PFSK-1 (cell line): ENCODE data around the gene NOP56.

Experiments
- FOXP2 ChIP-seq: optimal IDR thresholded peaks from 2 replicates; pipeline ENCODE3; 2011; ENCODE audit warnings: borderline replicate concordance, control low read depth, inconsistent platforms; ENCODE audit not compliant: insufficient read depth; ENCODE audit errors: extremely low read length, extremely low read depth
- POLR2AphosphoS5 ChIP-seq: IDR thresholded peaks from 2 replicates; pipeline ENCODE4 v1.6.1; 2012; ENCODE audit warnings: low read depth, mild to moderate bottlenecking, control low read depth, low read length, moderate library complexity
- SIN3A ChIP-seq: IDR thresholded peaks from 2 replicates; pipeline ENCODE4 v1.6.1; 2012; ENCODE audit warnings: mild to moderate bottlenecking, low read length, moderate library complexity, borderline replicate concordance; ENCODE audit not compliant: insufficient read depth
- TAF1 ChIP-seq: IDR thresholded peaks from 2 replicates; pipeline ENCODE4 v1.6.1; 2012; ENCODE audit warnings: low read length, control low read depth, borderline replicate concordance; ENCODE audit not compliant: insufficient read depth
- TF ChIP-seq, protein P1 (sequence below), 2 experiments: IDR thresholded peaks; 2 replicates each; pipeline versions ENCODE4 v1.6.1 to v1.8.0; 2011 to 2012; ENCODE audit warnings: low read depth in 2 of 2, low read length in 2 of 2, control low read depth in 1 of 2, inconsistent platforms in 1 of 2, mild to moderate bottlenecking in 1 of 2, moderate library complexity in 1 of 2; ENCODE audit not compliant: insufficient read depth in 1 of 2

DNA sequence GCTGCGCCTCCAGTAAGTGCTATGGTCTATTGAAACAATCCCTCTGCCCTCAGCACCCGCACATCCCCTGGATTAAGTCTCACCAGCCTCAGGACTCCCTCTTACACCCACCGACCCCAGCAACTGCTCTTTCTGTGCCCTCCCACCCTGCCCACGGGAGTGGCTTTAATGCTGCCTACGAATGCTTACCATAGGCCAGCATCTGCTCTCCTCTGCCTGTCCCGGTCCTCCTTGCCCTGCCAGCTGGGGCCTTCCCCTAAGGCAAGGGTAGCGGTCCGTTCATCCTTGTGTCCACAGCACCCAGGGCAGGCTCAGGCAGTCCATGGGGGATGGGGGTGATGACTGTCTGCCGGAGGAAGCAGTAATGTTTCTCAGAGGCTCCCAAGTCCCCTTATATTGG lies 44.2 kb downstream of the NOP56 start:
- TF ChIP-seq TAF1, result no peak
- TF ChIP-seq, protein P1, sequence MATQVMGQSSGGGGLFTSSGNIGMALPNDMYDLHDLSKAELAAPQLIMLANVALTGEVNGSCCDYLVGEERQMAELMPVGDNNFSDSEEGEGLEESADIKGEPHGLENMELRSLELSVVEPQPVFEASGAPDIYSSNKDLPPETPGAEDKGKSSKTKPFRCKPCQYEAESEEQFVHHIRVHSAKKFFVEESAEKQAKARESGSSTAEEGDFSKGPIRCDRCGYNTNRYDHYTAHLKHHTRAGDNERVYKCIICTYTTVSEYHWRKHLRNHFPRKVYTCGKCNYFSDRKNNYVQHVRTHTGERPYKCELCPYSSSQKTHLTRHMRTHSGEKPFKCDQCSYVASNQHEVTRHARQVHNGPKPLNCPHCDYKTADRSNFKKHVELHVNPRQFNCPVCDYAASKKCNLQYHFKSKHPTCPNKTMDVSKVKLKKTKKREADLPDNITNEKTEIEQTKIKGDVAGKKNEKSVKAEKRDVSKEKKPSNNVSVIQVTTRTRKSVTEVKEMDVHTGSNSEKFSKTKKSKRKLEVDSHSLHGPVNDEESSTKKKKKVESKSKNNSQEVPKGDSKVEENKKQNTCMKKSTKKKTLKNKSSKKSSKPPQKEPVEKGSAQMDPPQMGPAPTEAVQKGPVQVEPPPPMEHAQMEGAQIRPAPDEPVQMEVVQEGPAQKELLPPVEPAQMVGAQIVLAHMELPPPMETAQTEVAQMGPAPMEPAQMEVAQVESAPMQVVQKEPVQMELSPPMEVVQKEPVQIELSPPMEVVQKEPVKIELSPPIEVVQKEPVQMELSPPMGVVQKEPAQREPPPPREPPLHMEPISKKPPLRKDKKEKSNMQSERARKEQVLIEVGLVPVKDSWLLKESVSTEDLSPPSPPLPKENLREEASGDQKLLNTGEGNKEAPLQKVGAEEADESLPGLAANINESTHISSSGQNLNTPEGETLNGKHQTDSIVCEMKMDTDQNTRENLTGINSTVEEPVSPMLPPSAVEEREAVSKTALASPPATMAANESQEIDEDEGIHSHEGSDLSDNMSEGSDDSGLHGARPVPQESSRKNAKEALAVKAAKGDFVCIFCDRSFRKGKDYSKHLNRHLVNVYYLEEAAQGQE (IDR thresholded peaks at IDR 0.05; ENCODE audit: insufficient read depth in 1 of 2, low read depth in 2 of 2, low read length in 2 of 2), result no peak
- no peak for TF ChIP-seq POLR2AphosphoS5
- no peak for TF ChIP-seq FOXP2
- TF ChIP-seq SIN3A, result no peak
